DND-41 (cell line): ENCODE results near the gene SPSB3.

Source experiments
- ATAC-seq: fragments of 200-7000 bp; cut with Tn5 transposase; 3 replicates; pipeline ENCODE4 v1.9.1; 2021; ENCODE audit warnings: low read depth; ENCODE audit not compliant: insufficient read depth
- DNase-seq: peaks from one replicate; pipeline ENCODE4 v3.0.0-alpha.2; 2020
- H2AFZ ChIP-seq: 2 replicates; pipeline ENCODE4 v1.6.0; 2012; ENCODE audit warnings: low read depth, low read length
- H3K27ac ChIP-seq: 2 replicates; pipeline ENCODE4 v1.5.1; 2012; ENCODE audit warnings: low read length, inconsistent platforms
- H3K27me3 ChIP-seq: fragments of 200-600 bp; sonication (generic); 2 replicates; pipeline ENCODE4 v1.6.0; 2012; ENCODE audit warnings: low read length, mild to moderate bottlenecking, inconsistent platforms; ENCODE audit not compliant: insufficient read depth, poor library complexity
- H3K36me3 ChIP-seq: 2 replicates; pipeline ENCODE4 v1.5.1; 2012; ENCODE audit warnings: low read length, inconsistent platforms; ENCODE audit not compliant: insufficient read depth
- H3K4me1 ChIP-seq: 2 replicates; pipeline ENCODE4 v1.5.1; 2012; ENCODE audit warnings: mild to moderate bottlenecking, low read length; ENCODE audit not compliant: insufficient read depth
- H3K4me2 ChIP-seq: 2 replicates; pipeline ENCODE4 v1.6.0; 2012; ENCODE audit warnings: mild to moderate bottlenecking, moderate library complexity, low read length, inconsistent platforms; ENCODE audit not compliant: insufficient read depth
- H3K4me3 ChIP-seq, 2 experiments: fragments of 200-600 bp in 1 of 2; shearing (Covaris generic) in 1 of 2; 2 replicates each; pipeline ENCODE4 v1.5.1; 2012 to 2016; ENCODE audit warnings: inconsistent platforms in 2 of 2, low read length in 2 of 2, mild to moderate bottlenecking in 2 of 2, low read depth in 1 of 2, moderate library complexity in 1 of 2
- H3K79me2 ChIP-seq: 2 replicates; pipeline ENCODE4 v1.6.0; 2012; ENCODE audit warnings: low read length, inconsistent platforms; ENCODE audit not compliant: insufficient read depth
- H3K9ac ChIP-seq: 2 replicates; pipeline ENCODE4 v1.6.0; 2012; ENCODE audit warnings: low read depth, mild to moderate bottlenecking, inconsistent platforms, low read length, moderate library complexity
- H3K9me3 ChIP-seq: 2 replicates; pipeline ENCODE4 v1.5.1; 2012; ENCODE audit warnings: low read length, moderate library complexity, mild to moderate bottlenecking, inconsistent platforms; ENCODE audit not compliant: insufficient read depth, severe bottlenecking
- H4K20me1 ChIP-seq: 2 replicates; pipeline ENCODE4 v1.6.0; 2012; ENCODE audit warnings: low read length; ENCODE audit not compliant: insufficient read depth
- EZH2 ChIP-seq: IDR thresholded peaks from 3 replicates; pipeline ENCODE4 v1.6.1; 2012; ENCODE audit warnings: borderline replicate concordance, low read depth, mild to moderate bottlenecking, moderate library complexity, low read length, inconsistent platforms; ENCODE audit not compliant: severe bottlenecking
- TF ChIP-seq, protein P1 (sequence below): IDR thresholded peaks from 2 replicates; pipeline ENCODE4 v1.5.1; 2012; ENCODE audit warnings: borderline replicate concordance, low read length, moderate library complexity, mild to moderate bottlenecking; ENCODE audit not compliant: poor library complexity, severe bottlenecking; ENCODE audit errors: extremely low read depth

The SPSB3 gene

DNA sequence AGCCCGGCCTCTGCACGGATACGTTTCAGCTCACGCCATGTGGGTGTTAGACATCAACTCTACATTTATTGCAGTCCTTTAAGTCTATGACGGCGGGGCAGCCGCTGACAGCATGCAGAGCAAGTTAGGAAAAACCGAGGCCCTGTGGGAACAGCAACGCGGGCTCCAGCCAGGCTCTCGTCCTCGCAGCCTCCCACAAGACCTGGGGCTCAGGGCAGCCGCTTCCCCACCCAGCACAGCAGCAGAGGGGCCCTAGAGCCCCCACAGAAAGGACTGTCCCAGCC, 5.8 kb downstream of the SPSB3 start:
- Histone ChIP-seq H2AFZ (no peak overlapping the region), H3K27ac (no peak overlapping the region), H3K4me3 (no peak overlapping the region), H3K27me3 (no peaks in the 10 kb centered on the region), H4K20me1 (peaks cover 66% of the 10 kb centered on the region), H3K4me2 (no peak overlapping the region), H3K9me3 (no peaks in the 10 kb centered on the region), H3K79me2 (peaks cover 71% of the 10 kb centered on the region), H3K36me3 (peaks cover 70% of the 10 kb centered on the region), H3K4me1 (peaks cover 50% of the 10 kb centered on the region), H3K9ac (no peak overlapping the region)
- TF ChIP-seq, protein P1, sequence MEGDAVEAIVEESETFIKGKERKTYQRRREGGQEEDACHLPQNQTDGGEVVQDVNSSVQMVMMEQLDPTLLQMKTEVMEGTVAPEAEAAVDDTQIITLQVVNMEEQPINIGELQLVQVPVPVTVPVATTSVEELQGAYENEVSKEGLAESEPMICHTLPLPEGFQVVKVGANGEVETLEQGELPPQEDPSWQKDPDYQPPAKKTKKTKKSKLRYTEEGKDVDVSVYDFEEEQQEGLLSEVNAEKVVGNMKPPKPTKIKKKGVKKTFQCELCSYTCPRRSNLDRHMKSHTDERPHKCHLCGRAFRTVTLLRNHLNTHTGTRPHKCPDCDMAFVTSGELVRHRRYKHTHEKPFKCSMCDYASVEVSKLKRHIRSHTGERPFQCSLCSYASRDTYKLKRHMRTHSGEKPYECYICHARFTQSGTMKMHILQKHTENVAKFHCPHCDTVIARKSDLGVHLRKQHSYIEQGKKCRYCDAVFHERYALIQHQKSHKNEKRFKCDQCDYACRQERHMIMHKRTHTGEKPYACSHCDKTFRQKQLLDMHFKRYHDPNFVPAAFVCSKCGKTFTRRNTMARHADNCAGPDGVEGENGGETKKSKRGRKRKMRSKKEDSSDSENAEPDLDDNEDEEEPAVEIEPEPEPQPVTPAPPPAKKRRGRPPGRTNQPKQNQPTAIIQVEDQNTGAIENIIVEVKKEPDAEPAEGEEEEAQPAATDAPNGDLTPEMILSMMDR: no peak
- TF ChIP-seq EZH2: no peak
- ATAC-seq: no peak
- no peak for DNase-seq

DNA sequence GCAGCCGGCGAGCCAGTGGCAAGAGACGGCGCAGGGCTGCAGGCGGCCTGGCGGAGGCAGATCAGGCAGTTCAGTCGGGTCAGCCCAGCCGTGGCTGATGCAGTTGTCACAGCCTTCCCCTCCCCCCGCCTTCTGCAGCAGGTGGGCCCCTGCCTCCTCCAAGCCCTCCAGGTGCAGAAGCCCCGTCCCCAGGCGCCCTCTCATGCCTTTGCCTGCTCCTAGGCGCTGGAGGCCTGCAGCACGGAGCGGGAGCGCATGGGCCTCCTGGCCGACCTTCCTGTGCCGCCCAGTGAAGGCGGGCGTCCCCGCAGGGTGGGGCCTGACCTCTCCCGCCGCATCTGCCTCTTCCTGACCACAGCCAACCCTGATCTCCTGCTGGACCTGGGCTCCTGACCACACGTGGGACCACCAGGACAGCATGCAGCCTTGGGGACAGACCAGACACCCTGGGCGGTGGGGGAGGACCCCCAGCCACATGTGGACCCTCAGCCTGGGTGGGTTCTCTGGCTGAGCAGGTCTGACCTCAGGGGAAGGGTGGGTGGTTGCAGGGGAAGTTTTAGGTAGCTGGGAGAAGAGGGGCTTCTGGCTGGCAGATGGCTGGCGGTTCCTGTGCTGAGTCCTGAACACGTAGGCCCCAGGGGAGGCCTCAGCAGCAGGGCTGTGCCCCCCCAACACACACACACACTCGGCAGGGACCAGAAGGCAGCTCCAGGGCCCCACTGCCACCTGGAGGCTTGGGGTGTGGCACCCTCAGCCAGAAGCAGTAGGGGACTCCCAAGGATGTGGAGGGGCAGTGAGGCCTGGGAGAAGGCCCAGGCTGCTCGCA, 6.3 kb downstream of the SPSB3 start:
- peaks cover 68% of the 10 kb centered on the region for H3K79me2 ChIP-seq
- H4K20me1 ChIP-seq: peaks cover 61% of the 10 kb centered on the region
- H3K4me2 ChIP-seq: no peak overlapping the region
- H3K4me3 ChIP-seq: no peak overlapping the region
- no peak for DNase-seq
- H3K36me3 ChIP-seq: peaks cover 67% of the 10 kb centered on the region
- H3K4me1 ChIP-seq: peaks cover 48% of the 10 kb centered on the region
- no peak overlapping the region for H2AFZ ChIP-seq
- no peaks in the 10 kb centered on the region for H3K27me3 ChIP-seq
- TF ChIP-seq, protein P1: no peak
- no peak for TF ChIP-seq EZH2
- no peak for ATAC-seq
- no peak overlapping the region for H3K27ac ChIP-seq
- no peak overlapping the region for H3K9ac ChIP-seq
- no peaks in the 10 kb centered on the region for H3K9me3 ChIP-seq

DNA sequence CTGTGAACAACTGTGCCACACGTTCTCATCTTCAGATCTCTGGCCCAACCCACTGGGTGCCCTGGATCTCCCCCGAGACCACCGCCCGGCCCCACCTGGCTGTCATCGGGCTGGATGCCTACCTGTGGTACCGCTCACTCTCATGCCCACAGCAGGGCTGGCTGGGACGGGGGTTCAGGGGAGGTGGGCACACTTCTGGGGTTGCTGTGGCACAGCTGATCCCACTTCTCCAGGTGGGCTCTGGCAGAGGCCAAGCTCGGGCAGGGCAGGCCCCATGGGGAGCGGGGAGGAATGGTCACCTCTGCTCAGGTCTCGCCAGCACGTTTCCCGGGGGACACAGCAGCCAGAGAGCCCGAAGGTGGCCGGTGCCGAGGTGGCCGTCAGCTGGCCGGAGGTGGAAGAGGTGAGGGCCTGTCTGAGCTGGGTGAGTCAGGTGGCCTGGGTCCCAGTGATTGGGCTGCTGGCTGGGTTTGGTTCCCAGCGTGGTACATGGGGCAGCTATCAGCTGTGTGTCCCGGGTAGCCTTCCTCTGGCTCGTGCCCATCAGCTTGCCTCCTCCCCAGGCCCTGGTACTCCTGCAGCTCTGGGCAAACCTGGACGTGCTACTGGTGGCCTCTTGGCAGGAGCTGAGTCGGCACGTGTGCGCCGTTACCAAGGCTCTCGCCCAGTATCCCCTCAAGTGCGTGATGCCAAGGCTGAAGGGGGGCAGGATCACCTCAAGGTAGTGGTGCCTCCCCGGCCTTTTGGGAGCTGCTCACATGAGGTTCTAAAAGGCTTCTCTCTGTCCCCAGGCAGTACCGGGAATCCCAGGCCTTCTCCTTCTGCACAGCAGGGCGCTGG, 7.1 kb downstream of the SPSB3 start:
- Histone ChIP-seq H3K36me3 (peaks cover 64% of the 10 kb centered on the region), H3K9me3 (no peaks in the 10 kb centered on the region), H2AFZ (no peak overlapping the region), H3K4me1 (peaks cover 41% of the 10 kb centered on the region), H3K4me3 (peak overlapping the region in 1 of 2 experiments; percentile 90; a peak in 2 of 4 replicates), H3K79me2 (peaks cover 60% of the 10 kb centered on the region), H3K27ac (no peak overlapping the region), H3K4me2 (peak overlapping the region; percentile 98), H3K27me3 (no peaks in the 10 kb centered on the region), H4K20me1 (peaks cover 57% of the 10 kb centered on the region), H3K9ac (peak overlapping the region; percentile 99)
- ATAC-seq (no peak), DNase-seq (no peak)
- TF ChIP-seq EZH2: no peak
- TF ChIP-seq, protein P1: no peak
